GM18519 (cell line): Measurements from ENCODE around the gene TEX11.
"Not testable (repeated sequence)": the region's sequence is repeated elsewhere in the genome, so short reads cannot be mapped to it uniquely, and the experiment has no call there.

Experiments used
- ATAC-seq: cut with Tn5 transposase; IDR thresholded peaks from one replicate; pipeline ENCODE4 v1.9.1; 2021; ENCODE audit warnings: mild to moderate bottlenecking, moderate library complexity; ENCODE audit not compliant: unreplicated experiment, low FRiP score

Gene TEX11

GRCh38 chrX:70908541-70908940 lies at the start of gene TEX11:
Gene TEX11 (minus strand): TSS chrX:70908711. CDS start chrX:70907789, 922 bp downstream.
- ATAC-seq = no peak

GRCh38 chrX:70954871-70955270 lies 46.4 kb upstream of the TEX11 start:
- ATAC-seq = no peak

DNA sequence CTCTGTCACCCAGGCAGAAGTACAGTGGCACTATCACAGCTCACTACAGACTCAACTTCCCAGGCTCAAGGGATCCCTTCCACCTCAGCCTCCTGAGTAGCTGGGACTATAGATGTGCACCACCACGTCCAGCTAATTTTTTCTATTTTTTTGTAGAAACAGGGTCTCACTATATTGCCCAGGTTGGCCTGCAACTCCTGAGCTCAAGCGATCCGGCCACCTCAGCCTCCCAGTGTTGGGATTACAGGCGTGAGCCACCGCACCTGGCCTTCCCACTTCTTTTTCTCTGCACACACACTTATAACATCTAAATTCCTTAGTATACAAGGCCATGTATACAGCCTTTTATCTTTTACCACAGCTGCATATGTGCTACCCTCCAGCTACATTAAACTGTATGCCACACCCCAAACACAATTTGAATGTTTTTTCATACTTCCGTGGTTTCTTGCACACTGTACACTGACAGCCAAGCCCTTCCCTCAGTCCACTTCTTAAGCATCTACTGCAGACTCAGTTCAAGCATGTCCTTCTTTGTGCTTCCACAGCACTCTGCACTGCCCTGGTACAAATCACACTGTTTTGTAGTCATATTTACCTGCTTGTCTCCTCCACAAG lies 15.9 kb upstream of the TEX11 start:
- ATAC-seq = no peak

GRCh38 chrX:70922774-70923473 lies 14.4 kb upstream of the TEX11 start:
- no peak for ATAC-seq

GRCh38 chrX:70921709-70922352 lies 13.3 kb upstream of the TEX11 start:
- ATAC-seq = peak; percentile 68

- no peak for ATAC-seq
These were observed 8.2 kb upstream of the TEX11 start for GRCh38 chrX:70916754-70917153.

DNA sequence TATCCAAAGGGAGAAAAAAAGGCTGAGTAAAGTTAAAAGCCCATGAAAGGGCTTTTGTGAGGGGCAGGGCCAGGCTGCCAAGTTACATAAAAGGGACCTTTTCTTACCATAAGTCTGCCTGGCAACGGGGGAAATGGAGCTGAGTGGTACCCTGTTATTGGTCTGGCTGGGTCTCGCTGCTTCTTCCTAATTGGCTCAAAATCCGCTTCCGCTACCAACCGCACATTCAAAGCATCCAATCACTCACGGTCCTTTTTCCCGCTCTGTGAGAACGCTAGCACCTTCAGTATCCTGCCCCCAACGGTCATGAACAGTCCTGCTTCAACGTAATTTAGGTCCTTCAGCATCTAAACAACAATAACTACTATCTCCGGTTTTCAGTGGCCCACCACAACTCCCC lies 611 bp downstream of the TEX11 start:
- ATAC-seq = no peak

- ATAC-seq = no peak
These were observed 7.0 kb downstream of the TEX11 start for GRCh38 chrX:70901465-70901864.

DNA sequence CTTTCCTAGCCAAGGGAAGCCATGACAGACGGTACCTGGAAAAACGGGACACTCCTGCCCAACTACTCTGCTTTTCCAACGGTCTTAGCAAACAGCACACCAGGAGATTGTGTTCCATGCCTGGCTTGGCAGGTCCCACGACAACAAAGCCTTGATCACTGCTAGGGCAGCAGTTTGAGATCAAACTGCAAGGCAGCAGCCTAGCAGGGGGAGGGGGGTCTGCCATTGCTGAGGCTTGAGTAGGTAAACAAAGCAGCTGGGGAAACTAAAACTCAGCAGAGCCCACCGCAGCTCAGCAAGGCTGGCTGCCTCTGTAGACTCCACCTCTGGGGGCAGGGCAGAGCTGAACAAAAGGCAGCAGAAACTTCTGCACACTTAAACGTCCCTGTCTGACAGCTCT lies 18.1 kb downstream of the TEX11 start:
- not testable (repeated sequence) for ATAC-seq

DNA sequence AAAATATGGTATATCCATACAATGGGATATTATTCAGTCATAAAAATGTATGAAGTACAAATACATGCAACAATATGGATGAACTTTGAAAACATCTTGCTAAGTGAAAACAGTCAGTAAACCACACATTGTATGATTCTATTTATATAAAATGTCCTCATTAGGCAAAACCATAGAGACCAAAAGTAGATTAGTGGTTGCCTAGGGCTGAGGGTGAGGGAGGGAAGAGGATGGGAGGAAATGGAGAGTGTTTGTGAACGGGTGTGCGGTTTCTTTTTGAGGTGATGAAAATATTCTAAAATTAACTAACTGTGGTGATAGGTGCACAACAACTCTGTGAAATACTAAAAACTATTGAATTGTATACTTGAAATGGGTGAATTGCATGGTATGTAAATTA lies 29.6 kb downstream of the TEX11 start:
- ATAC-seq = peak; percentile 42

- no peak for ATAC-seq
These were observed 56.2 kb downstream of the TEX11 start for GRCh38 chrX:70852294-70852693.

- ATAC-seq = not testable (repeated sequence)
These were observed 64.4 kb downstream of the TEX11 start for GRCh38 chrX:70844081-70844480.

DNA sequence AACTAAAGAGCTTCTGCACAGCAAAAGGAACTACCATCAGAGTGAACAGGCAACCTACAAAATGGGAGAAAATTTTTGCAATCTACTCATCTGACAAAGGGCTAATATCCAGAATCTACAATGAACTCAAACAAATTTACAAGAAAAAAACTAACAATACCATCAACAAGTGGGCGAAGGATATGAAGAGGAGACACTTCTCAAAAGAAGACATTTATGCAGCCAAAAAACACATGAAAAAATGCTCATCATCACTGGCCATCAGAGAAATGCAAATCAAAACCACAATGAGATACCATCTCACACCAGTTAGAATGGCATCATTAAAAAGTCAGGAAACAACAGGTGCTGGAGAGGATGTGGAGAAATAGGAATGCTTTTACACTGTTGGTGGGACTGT lies 64.9 kb downstream of the TEX11 start:
- ATAC-seq = not testable (repeated sequence)

- no peak for ATAC-seq
These were observed 73.9 kb downstream of the TEX11 start for GRCh38 chrX:70834589-70834988.

- no peak for ATAC-seq
These were observed 81.8 kb downstream of the TEX11 start for GRCh38 chrX:70826715-70827114.

GRCh38 chrX:70825366-70825765 lies 83.1 kb downstream of the TEX11 start:
- ATAC-seq = no peak

- no peak for ATAC-seq
These were observed 99.3 kb downstream of the TEX11 start for GRCh38 chrX:70808942-70809940.

DNA sequence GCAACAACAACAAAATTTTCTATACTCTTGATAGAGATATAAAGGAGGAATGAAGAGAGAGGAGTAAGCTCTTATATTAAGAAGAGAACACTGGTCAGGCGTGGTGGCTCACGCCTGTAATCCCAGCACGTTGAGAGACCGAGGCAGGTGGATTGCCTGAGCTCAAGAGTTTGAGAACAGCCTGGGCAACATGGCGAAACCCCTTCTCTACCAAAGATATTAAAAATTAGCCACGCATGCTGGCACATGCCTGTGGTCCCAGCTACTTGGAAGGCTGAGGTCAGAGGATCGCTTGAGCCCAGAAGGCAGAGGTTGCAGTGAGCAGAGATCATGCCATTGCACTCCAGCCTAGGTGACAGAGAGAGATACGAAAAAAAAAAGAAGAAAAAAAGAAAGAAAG lies 102.4 kb downstream of the TEX11 start:
- ATAC-seq = no peak

- not testable (repeated sequence) for ATAC-seq
These were observed 111.8 kb downstream of the TEX11 start for GRCh38 chrX:70796742-70797141.

GRCh38 chrX:70774223-70774622 lies 134.3 kb downstream of the TEX11 start:
- ATAC-seq = no peak
